RWPE1 (cell line): ENCODE data around the gene HECA.
A peak's percentile ranks its signal among the peaks of the same experiment; 100 is the strongest.

Source experiments
- CTCF ChIA-PET: fragments of 350-600 bp; sonication (Branson Sonifier 250); formaldehyde crosslinking; extraction: SDS; loops from one replicate; lab custom pipeline; 2021; lab: Yijun Ruan, JAX
- POLR2A ChIA-PET: fragments of 400-600 bp; formaldehyde crosslinking; extraction: SDS; loops from one replicate; lab custom pipeline; 2020; ENCODE audit warnings: antibody characterized with exemption; ENCODE audit not compliant: low non-redundant PET; lab: Yijun Ruan, JAX
- DNase-seq: peaks from one replicate; pipeline ENCODE4 v3.0.0; 2012; ENCODE audit warnings: low spot score
- H3K27ac ChIP-seq: fragments of 450-650 bp; 2 replicates; pipeline ENCODE4 v1.5.1; 2017
- CTCF ChIP-seq: fragments of 450-650 bp; conservative IDR thresholded peaks from 2 replicates; pipeline ENCODE4 v1.5.1; 2017; ENCODE audit warnings: low read depth, mild to moderate bottlenecking

HECA gene

GRCh38 chr6:139124887-139125672 lies 9.8 kb upstream of the HECA start:
- ChIA-PET CTCF (interaction anchor here (0.6 to 0.7 kb wide), 3 partner anchors 171 to 228 kb away, joined by 3 to 4 read pairs (median 3); no protein-coding TSS in a partner anchor), POLR2A (no interaction called here)
- peak; percentile 55 for DNase-seq
- peak; percentile 49 for TF ChIP-seq CTCF
- no peak overlapping the region for H3K27ac ChIP-seq

GRCh38 chr6:139126255-139126654 lies 8.6 kb upstream of the HECA start:
- TF ChIP-seq CTCF = no peak
- peak; percentile 17 for DNase-seq
- H3K27ac ChIP-seq = no peak overlapping the region
- POLR2A ChIA-PET = no interaction called here
- CTCF ChIA-PET = interaction anchor here (0.6 to 0.7 kb wide), 2 partner anchors 238 to 250 kb away, joined by 3 read pairs; no protein-coding TSS in a partner anchor

GRCh38 chr6:139126931-139127330 lies 7.9 kb upstream of the HECA start:
- no peak for DNase-seq
- TF ChIP-seq CTCF = no peak
- H3K27ac ChIP-seq = no peak overlapping the region
- ChIA-PET POLR2A (no interaction called here), CTCF (no interaction called here)

- ChIA-PET CTCF (interaction anchor here (0.9 kb wide), 1 partner anchor 235 kb away, joined by 3 read pairs; no protein-coding TSS in a partner anchor), POLR2A (no interaction called here)
- no peak for TF ChIP-seq CTCF
- DNase-seq = no peak
- H3K27ac ChIP-seq = no peak overlapping the region
Measured at GRCh38 chr6:139129284-139129683, 5.6 kb upstream of the HECA start.

DNA sequence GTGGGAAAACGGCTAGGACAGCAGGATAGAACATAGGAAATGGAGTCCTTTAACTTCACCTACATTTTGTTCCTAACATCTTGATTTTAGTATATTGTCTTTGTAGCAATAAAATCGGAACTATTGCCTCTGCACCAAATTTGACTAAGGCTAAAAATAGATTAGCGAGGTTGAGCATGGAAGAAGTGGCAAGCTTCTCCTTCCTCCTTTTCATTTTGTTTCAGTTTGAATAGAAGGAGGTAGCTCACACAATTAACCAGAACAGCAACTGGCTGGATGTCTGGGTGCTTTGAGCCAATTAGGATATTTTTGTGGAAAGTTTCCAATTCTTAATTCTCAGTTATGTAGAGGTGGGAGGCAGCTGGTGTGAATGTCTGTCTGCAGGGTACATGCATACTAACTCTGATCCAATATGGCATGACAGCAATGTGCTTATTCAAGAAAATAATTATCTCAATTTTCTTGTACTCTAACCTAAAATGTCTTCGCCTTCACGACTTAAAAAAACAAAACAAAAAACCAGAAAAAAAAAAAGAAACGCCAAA lies 3.1 kb upstream of the HECA start:
- CTCF ChIA-PET = interaction anchor here (1.0 kb wide), 1 partner anchor 102 kb away, joined by 5 read pairs; no protein-coding TSS in a partner anchor
- H3K27ac ChIP-seq = no peak overlapping the region
- POLR2A ChIA-PET = no interaction called here
- TF ChIP-seq CTCF = no peak
- DNase-seq = no peak

- no peak for TF ChIP-seq CTCF
- ChIA-PET POLR2A (no interaction called here), CTCF (interaction anchor here (1.1 kb wide), 1 partner anchor 86 kb away, joined by 3 read pairs; no protein-coding TSS in a partner anchor)
- no peak overlapping the region for H3K27ac ChIP-seq
- DNase-seq = no peak
Measured at GRCh38 chr6:139133262-139134063, 1.4 kb upstream of the HECA start.
